Lower leg skin (tissue), 4 donors: ENCODE data around the gene COX14. TPM values are rescaled to one million over a fixed set of nuclear protein-coding genes. Genes with fewer than 3 reads are reported as not detected.

Experiments used
- DNase-seq, 2 donors: peaks; one replicate each; pipeline ENCODE4 v3.0.0-alpha.2; 2019; ENCODE audit warnings: low spot score in 2 of 2
- H3K4me3 ChIP-seq: fragments of 200-600 bp; sonication (generic); 2 replicates; pipeline ENCODE4 v1.5.1; 2017; ENCODE audit warnings: mild to moderate bottlenecking, low read depth; ENCODE audit not compliant: poor library complexity, severe bottlenecking
- POLR2A ChIP-seq, 2 donors: fragments of 450-650 bp; IDR thresholded peaks; one replicate each; pipeline ENCODE4 v1.6.1; 2016 to 2017; ENCODE audit warnings: antibody characterized with exemption in 2 of 2, mild to moderate bottlenecking in 1 of 2, moderate library complexity in 1 of 2
- WGBS, 2 donors: methylation state at CpG; one replicate each; pipeline ENCODE4 v1.1.5; 2018; 5-methylcytosine and 5-hydroxymethylcytosine counted together
- intact Hi-C: fragments of 100-400 bp; cut with DNase I; formaldehyde crosslinking; loops from one replicate; pipeline ENCODE4 v1.15.0; 2023; ENCODE audit warnings: low total_unique reads
- total RNA-seq, 4 donors: library from RNA; depleted of rRNA; stranded (reverse); fragments of >200 nt; gene quantifications; one replicate each; pipeline ENCODE4 v1.1.0, GENCODE V29; 2016
- TF ChIP-seq, protein P1 (sequence below), 3 donors: fragments of 450-650 bp; IDR thresholded peaks; one replicate each; pipeline ENCODE4 v1.5.1; 2016; ENCODE audit warnings: antibody characterized with exemption in 3 of 3, mild to moderate bottlenecking in 3 of 3, moderate library complexity in 2 of 3

COX14 gene
- total RNA-seq, 4 donors from 2014 or later = 29.0 to 52.1 (median 36.8) TPM

DNA sequence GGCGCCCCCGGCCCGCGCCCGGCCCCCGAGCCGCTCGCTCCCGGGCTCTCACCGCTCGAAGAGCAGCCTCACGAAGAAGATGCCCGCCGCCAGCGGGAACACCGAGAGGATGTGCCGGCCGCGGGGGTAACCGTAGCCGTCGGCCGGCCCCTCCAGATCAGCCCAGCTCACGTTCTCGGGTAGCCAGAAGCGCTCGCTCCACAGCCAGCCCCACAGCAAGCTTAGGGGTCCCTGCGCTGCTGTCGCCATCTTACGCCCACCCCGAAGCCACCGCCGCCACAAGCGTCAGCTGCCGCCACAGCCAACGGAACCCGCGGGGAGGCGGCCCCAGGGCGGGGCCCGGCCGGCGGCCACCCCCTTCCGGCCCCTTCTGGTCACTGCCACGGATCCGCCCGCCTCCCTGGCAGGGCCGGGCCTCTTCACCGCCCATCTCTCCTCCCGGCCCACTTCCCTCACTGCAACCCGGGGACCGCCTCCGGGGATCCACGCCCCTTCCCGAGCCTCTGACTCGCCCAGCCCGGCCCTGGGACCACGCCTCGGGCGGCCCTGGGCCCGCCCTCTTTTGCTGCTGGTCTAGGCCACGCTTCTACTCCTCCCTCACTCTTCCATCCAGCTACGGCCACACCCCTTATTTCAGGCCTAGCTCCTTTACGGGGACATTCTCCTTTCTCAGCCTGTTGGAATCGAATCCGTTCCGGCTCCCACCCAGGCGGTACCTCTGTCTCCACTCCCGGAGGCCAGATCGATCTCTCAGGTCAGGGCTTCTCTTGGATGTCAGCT is 55.2 kb downstream of the COX14 start, which contains the start of gene CERS5:
Gene CERS5 (minus strand): TSS at position 321 of the 780 bp plus-strand sequence. CDS start 72 bp downstream, at position 249.
- DNase-seq = peak; percentile 99 to 100

More for the DNA sequence above, 55.2 kb downstream of the COX14 start, which contains the start of gene CERS5:
- 0 to 2% methylated on average over 32 to 60 of the region's 70 CpGs for WGBS, 2 donors
- peak within 1 kb of the TSS; percentile 97 for H3K4me3 ChIP-seq
- TF ChIP-seq, protein P1, sequence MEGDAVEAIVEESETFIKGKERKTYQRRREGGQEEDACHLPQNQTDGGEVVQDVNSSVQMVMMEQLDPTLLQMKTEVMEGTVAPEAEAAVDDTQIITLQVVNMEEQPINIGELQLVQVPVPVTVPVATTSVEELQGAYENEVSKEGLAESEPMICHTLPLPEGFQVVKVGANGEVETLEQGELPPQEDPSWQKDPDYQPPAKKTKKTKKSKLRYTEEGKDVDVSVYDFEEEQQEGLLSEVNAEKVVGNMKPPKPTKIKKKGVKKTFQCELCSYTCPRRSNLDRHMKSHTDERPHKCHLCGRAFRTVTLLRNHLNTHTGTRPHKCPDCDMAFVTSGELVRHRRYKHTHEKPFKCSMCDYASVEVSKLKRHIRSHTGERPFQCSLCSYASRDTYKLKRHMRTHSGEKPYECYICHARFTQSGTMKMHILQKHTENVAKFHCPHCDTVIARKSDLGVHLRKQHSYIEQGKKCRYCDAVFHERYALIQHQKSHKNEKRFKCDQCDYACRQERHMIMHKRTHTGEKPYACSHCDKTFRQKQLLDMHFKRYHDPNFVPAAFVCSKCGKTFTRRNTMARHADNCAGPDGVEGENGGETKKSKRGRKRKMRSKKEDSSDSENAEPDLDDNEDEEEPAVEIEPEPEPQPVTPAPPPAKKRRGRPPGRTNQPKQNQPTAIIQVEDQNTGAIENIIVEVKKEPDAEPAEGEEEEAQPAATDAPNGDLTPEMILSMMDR (IDR thresholded peaks at IDR 0.05) = no peak
- TF ChIP-seq POLR2A (IDR thresholded peaks at IDR 0.05) = no peak
- intact Hi-C loops = no loop called here

Other genes with a start within 250 kb of the COX14 start
- gene FAIM2, start 208.3 kb upstream of the COX14 start, total RNA-seq = under 1 TPM in 3 of 4 donors, not detected in 1; 0.08 to 0.91 (median 0.17) TPM
- gene AQP2, start 161.5 kb upstream of the COX14 start, total RNA-seq = under 1 TPM in 1 of 4 donors, not detected in 3; 0.36 TPM
- 100 to 1,000 TPM in 3 of 4 donors, 10 to 100 TPM in 1; 48.4 to 332 (median 203) TPM for gene AQP5, start 150.4 kb upstream of the COX14 start, total RNA-seq
- gene AQP6, start 139.3 kb upstream of the COX14 start, total RNA-seq = under 1 TPM in 2 of 4 donors, not detected in 2; 0.10 to 0.20 TPM
- 10 to 100 TPM; 11.6 to 16.8 (median 15.9) TPM for gene RACGAP1, start 86.7 kb upstream of the COX14 start, total RNA-seq
- gene ASIC1, start 54.6 kb upstream of the COX14 start, total RNA-seq = 1 to 10 TPM in 1 of 4 donors, under 1 TPM in 3; 0.25 to 1.4 (median 0.42) TPM
- gene SMARCD1, start 26.9 kb upstream of the COX14 start, total RNA-seq = 10 to 100 TPM; 32.0 to 77.2 (median 45.1) TPM
- gene GPD1, start 8.2 kb upstream of the COX14 start, total RNA-seq = 10 to 100 TPM; 29.9 to 38.8 (median 36.7) TPM
- gene CERS5, start 55.1 kb downstream of the COX14 start, total RNA-seq = 10 to 100 TPM; 31.8 to 34.5 (median 32.5) TPM
- 10 to 100 TPM; 47.2 to 62.1 (median 54.5) TPM for gene LIMA1, start 171.3 kb downstream of the COX14 start, total RNA-seq